Activated CD4-positive, alpha-beta T cell treated with anti-CD3 and anti-CD28 coated beads for 1 hour (primary cell): ENCODE data around the gene TXNDC5.
"Not testable (repeated sequence)": the region's sequence is repeated elsewhere in the genome, so short reads cannot be mapped to it uniquely, and the experiment has no call there.

ENCODE experiments used
- DNase-seq: peaks from one replicate; pipeline ENCODE4 v3.0.0-alpha.2; 2020

TXNDC5 gene

DNA sequence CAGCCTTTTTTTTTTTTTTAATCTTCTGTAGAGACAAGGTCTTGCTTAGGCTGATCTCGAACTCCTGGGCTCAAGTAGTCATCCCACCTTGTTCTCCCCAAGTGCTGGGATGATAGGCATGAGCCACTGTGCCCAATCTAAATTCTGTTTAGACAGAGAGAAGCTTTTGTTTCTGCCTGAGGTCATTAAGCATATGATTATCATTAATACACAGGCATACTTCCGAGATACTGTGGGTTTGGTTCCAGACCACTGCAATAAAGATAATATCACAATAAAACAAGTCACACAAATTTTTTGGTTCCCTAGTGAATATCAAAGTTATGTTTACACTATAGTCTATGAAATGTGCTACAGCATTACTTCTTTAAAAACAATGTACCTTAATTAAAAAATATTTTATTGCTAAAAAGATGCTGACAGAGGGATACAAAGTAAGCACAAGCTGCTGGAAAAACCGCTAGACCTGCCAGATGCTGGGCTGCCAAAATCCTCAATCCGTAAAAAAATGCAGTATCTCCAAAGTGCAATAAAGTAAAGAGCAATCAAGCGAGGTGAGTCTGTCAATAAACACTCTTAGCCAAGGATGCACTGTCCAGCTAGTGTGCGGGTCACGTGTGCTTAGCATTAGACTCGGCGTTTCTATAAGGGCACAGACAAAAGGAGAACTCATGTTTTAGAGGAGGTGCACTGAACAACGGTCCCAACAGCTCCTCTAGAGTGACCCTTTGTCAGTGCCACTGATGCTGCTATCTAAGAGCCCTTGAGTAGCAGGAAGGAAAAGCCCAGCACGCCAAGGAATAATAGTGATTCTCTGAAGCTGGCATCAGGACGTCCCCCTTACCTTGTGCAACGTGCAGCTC is 16.1 kb downstream of the TXNDC5 start:
- DNase-seq, result no peak

DNA sequence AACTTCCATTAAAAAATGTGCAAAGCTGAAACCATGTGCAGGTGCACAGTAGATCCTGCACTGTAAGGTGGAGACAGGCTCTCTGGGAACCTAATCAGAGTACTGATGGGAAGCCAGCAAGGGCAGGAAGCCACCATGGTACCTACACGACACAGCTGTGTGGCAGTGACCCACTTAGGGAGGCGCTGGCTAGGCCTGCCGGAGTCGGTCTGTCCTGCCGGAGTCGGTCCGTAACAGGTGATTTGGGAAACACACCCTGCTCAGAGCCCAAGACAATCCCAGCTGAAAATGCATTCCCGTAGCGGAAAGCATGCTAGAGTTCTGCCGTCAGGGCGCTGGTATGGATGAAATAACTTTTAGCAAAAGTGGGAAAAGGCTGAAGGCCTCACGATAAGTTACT is 17.2 kb downstream of the TXNDC5 start:
- DNase-seq, result no peak

DNA sequence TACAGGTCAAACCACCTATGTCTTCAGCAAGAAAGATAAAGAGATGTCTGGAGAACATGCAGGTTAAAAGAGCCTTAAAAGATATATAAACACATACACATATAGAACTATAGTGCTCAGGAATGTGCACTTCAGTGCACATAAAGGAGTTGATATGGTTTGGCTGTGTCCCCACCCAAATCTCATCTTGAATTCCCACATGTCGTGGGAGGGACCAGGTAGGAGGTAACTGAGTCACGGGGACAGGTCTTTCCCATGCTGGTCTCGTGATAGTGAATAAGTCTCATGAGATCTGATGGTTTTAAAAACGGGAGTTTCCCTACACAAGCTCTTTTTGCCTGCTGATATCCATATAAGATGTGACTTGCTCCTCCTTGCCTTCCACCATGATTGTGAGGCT is 18.2 kb downstream of the TXNDC5 start:
- DNase-seq, result not testable (repeated sequence)

DNA sequence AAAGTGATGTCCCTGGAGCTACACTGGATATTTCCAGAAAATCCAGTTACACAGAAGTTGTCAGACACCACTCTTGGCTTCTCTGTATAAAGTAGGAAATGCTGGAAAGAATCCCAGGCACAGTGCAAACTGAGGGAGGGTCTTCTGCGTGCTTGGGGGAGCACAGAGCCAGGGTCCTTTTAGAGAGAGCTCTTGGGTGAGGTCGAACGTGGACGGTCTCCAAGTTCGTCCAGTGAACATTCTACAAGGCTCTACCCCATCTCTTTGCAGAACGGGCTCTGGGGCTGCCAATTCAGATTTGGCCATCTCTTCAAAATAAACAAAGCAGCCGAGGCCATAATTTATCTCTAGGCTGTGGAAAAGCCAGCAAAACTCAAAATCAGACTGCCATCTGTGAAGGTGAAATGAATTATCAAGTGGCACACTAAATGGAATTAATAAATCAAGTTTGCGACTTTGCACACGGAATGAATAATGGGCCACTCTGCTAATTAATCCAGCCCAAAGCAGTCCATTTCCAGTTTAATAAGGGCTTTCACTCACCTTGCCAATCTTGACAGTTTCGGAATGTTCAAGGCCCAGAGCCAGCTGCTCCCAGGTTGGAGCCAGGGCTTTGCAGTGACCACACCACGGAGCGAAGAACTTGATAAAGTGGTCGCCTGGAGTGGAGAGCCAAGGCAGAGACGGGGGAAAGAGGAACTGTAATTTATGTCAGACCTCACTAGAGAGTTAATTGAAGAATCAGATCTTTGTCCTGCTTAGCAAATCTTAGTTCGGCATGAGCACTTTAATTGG is 19.3 kb downstream of the TXNDC5 start:
- DNase-seq, result no peak

DNA sequence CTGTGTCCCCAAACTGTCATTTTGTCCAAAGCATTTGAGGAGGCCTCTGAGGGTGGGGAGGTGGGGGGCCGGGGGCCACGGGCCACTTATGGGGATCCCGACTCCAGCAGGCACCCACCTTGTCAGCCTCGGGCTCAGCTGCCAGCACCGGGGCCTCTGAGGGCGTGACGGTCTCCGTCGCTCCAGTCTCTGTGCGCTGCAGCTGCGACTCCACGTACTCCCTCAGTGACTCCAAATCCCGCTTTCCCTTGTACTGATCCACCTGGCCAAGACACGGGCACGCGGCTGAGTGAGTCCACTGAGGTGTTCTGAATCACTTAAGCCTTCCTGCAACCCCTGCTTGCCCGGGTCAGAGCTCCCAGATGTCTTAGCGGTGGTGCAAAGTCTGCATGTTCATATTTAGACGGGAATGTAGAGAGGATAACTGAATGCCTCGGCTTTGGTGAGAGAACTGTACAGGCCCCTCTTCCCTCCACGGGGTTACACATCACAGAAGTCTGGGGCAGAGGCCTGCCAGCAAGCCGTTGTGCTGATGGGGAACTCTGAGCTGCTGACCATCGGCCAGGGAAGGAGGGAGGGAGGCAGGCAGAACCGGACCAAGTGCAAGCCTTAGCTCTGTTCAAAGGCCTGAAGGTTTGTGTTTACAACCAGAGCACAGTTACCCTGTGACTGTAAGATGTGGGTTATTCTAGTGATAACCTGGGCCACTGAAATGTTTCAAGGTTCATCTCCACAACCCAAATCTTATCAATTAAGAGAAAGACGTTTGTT is 21.8 kb downstream of the TXNDC5 start:
- DNase-seq, result no peak

DNA sequence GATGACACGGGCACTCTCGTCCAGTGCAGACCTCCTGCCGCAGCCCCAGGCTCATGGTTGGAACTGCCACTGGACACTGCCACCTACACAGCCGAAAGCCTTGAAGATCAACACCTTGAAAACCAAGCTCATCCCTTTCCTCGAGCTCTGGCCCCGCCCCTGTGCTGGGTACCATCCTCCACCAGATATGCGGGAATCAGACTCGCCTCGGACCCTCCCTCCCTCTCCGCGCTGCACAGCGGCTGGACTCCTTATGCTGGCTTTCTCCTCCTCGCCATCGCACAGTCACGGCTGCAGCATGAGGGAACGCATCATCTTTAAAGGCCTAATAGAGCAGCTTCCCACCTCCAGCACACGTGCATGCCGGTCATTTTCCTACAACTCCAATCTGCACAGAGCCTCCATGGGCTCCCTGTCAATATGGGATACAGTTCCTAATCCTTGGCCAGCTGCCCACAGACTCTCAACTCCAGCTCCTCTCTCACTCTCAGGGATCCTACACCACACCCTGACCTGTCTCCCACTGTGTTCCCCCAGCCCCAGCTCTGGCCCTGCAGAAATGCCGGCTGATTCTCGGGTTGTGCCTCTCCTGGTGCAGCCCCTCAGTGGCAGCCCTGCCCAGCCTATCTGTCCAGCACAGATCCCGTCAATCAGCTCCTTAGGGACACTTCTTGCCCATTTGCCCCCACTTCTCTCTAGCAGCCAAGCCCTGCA is 23.2 kb downstream of the TXNDC5 start:
- DNase-seq, result no peak

DNA sequence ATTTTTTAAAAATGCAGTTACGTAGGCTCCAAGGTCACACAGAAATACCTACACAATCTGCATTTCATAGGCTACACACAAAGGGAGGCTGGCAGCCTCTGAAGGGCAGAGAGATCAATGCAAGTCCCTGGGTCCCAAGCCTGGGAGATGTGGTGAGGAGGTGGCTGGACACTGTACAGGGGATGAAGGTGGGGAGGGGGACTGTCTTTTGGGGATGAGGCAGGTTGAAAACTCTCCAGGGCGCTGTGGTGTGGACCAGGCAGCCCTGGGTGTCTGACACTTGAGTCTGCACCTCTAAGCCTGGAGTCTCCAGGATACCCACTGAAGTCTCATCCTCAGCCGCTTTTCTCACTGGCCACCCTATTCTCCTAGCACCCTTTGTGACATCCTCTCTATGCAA is 24.5 kb downstream of the TXNDC5 start:
- DNase-seq, result no peak

DNA sequence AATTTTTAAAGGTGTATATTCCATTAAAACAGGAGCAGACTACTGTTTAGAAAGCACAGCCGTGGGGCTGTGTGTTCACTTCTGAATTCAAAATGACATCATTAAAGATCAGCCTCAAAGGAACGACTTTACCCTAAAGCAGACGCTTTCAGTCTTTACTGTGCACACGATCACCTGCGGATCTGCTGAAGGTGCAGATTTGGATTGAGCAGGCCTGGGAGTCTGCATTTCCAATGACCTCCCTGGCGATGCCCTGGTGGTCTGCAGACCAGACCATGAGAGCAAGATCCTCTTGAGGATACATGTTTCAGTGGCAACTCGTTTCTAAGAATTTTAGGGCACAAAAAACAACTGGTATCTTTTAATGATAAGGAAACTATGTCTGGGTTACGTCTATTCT is 27.2 kb downstream of the TXNDC5 start:
- DNase-seq, result no peak

DNA sequence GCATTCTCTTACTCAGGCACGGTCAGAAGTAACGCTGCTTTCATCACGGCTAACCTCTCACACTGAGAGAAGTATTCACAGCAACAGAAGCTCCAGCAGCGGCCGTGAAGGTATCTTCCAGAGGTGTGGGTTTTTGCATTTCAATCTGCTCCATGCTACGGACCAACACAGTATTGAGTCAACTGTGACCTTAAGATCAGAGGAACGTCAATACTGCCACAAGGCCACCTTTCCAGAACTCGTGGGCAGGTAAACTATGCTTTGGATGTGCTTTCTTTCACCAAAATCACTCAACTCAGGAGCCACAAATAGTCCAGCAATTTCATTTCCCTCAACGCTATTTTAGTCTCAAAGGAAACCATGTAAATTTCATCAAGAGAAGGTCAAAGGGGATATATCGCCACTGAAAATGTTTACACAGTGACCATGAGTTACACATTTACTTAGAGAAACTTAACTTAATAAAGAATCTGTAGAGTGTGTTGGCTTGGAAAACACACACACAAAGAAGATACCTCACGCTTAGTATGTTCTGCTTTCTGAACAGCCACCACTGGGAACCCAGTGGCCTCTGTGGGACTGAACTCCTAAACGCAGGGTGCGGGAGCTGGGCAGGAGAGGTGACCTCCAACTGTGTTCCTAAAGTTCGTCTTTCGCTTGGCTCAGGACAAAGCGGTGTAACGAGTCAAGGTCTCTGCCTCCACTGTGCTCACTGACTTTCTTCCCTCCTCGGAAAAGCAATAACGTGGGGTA is 27.9 kb downstream of the TXNDC5 start:
- no peak for DNase-seq

DNA sequence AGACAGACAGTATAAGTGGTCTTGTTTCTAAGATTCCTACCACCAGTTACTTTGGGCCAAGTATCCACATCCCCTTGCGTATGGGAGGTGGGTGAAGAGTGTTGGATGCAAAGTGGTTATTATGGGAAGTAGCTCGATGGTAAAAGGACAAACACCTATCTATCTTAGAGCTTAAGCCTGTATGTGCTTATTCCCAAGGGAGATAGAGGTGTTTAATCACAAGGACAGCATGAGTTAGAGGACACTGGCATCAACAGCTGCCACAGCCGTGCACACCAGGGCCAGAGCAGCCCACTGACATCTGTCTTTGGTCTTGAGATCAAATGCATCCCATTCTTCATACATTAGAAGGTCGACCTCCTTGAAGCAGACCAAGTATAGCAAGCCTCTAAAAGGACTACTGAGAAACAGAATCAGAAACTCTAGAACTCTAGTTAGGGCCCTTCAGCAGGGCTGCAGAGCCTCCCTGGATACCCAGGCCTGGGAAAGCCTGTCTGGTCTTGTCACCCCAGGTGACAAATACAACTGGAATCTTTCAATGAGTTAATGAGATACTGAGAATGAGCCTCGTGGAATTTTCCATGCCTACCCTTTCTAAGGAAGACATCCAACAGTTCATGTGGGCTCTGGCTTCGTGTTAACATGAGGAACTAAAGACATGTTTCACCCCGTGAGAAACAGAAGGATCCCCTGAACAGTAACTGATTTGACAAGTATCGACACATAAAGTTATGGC is 28.7 kb downstream of the TXNDC5 start:
- DNase-seq, result no peak

DNA sequence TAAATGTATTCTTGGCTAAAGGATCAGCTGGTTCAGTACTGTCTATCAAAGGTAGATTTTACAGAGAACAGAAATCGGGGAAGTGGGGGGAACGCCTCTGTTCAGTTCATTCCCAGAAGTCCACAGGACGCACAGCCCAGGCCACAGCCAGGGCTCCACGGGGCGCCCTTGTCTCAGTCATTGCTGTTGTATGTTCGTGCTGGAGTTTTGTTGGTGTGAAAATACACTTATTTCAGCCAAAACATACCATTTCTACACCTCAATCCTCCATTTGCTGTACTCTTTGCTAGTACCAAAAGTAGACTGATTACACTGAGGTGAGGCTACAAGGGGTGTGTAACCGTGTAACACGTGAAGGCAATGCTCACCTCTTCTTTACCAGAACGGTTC is 29.9 kb downstream of the TXNDC5 start:
- DNase-seq, result no peak

DNA sequence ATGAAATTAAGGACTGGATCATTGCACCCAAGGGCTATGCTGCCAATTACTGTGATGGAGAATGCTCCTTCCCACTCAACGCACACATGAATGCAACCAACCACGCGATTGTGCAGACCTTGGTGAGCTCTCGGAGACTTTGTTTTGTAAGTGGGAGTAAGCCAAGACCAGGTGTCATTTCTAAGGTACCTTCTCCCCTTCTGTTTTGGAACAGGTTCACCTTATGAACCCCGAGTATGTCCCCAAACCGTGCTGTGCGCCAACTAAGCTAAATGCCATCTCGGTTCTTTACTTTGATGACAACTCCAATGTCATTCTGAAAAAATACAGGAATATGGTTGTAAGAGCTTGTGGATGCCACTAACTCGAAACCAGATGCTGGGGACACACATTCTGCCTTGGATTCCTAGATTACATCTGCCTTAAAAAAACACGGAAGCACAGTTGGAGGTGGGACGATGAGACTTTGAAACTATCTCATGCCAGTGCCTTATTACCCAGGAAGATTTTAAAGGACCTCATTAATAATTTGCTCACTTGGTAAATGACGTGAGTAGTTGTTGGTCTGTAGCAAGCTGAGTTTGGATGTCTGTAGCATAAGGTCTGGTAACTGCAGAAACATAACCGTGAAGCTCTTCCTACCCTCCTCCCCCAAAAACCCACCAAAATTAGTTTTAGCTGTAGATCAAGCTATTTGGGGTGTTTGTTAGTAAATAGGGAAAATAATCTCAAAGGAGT is 30.4 kb downstream of the TXNDC5 start:
- no peak for DNase-seq

DNA sequence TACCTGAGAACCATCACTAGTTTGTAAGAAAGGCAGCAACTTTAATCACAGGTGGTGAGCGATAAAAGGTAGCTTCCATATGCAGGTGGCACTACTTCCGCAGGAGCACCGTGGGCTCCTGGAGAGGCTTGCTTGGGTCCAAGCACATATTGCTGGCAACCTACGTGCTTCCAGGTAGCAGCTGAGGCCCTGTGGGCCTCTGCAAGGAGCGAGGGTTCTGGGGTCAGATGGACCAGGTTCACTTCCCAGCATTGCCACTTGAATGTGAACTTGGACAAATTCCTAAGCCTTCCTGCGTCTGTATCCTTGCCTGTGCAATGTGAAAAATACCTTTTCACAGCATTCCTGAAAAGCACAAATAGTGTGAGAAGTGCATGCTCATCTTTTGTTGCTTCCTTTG is 31.0 kb downstream of the TXNDC5 start:
- no peak for DNase-seq

DNA sequence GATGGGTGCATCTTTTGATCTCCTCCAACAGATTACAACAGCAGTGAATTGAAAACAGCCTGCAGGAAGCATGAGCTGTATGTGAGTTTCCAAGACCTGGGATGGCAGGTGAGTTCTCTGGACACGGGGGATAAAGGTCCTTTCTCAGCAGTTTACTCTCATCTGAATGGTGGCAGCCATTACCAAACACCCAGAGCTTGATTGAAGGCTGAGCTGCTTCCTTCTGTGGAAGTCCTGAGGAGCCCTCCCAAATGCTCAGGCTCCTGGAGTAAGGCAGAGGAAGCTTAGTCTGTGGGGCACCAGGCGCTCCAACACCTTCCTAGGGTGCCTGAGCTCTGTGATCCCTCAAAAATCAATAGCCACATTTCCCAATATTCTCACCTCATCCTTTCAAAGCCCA is 31.5 kb downstream of the TXNDC5 start:
- DNase-seq, result no peak

DNA sequence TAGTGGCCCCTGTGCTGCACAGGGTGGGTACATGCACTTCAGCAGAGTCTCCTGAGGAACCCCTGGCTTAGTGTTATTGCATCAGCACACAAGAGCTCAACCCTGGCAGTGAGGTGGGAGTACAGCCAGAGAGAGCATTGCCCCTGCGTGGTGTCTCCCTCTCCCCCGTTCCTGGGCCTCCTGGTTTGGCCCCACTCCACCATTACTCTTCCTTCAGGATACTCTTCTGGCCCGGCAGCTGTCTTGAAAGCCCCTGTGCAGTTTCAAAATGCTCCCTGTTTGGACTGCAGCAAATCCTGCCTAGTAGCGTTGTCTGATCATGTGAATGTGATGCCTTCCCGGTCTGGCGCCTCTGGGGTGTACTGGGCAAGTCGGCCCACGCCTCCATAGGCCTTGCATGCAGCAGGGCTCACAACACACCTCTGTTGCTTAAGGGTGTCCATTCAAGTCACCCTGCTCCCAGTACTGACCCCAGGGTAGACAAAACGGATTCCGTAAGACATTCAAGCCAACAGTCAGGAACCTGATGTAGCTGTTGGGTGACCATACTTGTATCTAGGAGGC is 32.1 kb downstream of the TXNDC5 start:
- DNase-seq, result no peak

DNA sequence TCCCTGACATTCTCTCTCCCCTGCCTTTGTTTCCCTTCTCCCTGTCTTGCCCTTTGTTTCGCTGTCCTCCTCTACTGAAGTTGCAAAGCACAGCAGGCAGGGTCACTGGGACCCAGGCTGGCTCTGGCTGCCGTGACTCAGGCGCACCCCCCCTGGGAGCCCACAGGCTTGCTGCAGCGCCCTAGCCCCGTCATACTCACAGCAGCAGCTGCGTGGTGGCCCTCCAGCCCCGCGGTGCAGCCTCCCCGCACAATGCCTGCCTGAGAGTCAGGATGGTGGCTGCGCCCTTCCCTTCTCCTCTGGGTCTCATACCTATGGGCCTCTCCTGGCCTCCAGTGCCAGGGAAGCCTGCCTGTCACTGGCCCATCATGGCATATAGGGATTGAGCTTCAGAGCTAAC is 41.7 kb downstream of the TXNDC5 start:
- DNase-seq, result no peak

DNA sequence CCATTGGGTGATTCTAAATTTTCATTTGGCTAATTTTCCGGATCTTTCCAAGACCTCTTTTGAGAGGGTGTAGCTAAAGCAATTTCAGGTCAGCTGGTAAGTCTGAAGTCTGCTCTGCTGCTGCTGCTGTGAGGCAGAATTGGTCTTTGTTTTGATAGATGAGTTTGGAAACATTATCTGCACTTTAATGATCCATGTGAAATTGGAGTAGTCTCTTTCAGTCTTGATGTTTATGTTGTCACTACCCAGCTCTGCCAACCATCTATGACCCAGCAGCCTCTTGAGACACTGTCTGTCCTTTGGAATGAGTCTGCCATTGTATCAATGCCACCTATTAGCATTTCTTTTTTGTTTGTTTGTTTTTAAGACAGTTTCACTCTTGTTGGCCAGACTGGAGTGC is 44.1 kb downstream of the TXNDC5 start:
- DNase-seq, result no peak

DNA sequence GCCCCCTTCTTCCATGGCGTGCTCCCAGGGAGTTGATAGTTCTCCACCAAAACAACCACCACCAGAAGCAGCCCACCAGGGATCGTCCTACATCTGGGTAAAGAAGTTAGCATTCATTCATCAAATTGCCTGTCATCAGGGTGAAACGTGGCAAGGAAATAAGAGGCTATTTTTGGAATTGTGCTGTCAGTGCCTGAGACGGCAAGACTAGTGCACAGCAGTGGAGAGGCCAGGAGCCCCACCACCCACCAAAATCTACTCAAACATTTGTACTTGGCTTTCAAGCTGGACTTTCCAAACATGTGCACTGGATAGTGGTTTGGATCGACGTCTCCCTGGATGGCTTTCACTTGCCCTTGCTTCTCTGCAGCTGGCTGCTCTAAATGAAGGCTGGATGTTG is 44.8 kb downstream of the TXNDC5 start:
- DNase-seq, result no peak

DNA sequence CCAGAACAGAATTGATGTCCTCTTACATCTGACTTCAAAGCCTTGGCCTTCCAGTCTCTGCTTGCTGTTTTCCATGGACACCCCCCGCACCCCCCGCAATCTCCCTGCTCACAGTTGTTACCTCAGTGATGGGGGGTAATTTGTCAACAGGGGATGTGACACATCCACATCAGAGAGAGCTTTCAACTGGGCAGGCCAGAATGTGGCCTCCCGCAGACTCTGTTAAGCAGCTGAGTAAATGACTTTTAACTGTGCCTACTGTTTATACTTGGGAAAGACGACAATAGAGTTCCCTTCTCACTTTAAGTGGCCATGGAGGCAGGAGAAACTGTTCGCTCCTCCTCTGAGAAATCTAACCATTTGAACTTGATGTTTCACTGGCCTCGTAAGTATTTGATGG is 51.0 kb downstream of the TXNDC5 start:
- DNase-seq, result no peak

DNA sequence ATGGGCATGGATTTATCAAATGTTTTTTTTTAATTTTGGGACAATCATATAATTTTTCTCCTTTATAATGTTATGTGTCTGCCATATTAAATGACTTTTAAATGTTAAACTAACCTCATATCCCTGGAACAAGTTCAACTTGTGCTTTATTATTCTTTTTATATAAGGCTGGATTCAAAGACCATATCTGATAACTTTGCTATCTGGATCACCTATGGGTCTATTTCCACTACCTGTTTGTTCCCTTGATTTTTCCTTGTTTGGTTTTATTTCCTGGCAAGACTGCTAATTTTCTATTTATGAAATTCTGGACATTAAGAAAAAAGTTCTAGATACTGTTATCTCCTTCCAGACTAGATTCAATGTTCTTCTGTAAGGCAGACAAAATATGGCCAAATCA is 58.8 kb downstream of the TXNDC5 start:
- DNase-seq, result no peak
